Activated CD4-positive, alpha-beta T cell treated with anti-CD3 and anti-CD28 coated beads for 24 hours (primary cell): ENCODE data around the gene AKNA.
"Not testable (repeated sequence)": the region's sequence is repeated elsewhere in the genome, so short reads cannot be mapped to it uniquely, and the experiment has no call there.

Experiments
- DNase-seq, 2 donors: peaks; one replicate each; pipeline ENCODE4 v3.0.0-alpha.2; 2020; ENCODE audit warnings: low read depth in 2 of 2

The AKNA gene

GRCh38 chr9:114341152-114341830 is 46.5 kb downstream of the AKNA start:
- DNase-seq, result no peak

- DNase-seq, result peak; percentile 41 to 53
These were observed 48.5 kb downstream of the AKNA start for GRCh38 chr9:114339130-114339908.

- no peak for DNase-seq
These were observed 49.6 kb downstream of the AKNA start for GRCh38 chr9:114338187-114338586.

GRCh38 chr9:114336699-114337395 is 50.9 kb downstream of the AKNA start:
- no peak for DNase-seq

GRCh38 chr9:114336157-114336556 is 51.6 kb downstream of the AKNA start:
- no peak for DNase-seq

- DNase-seq, result no peak
These were observed 52.0 kb downstream of the AKNA start for GRCh38 chr9:114335745-114336144.

GRCh38 chr9:114334490-114334889 is 53.3 kb downstream of the AKNA start:
- DNase-seq, result no peak

- not testable (repeated sequence) for DNase-seq
These were observed 54.1 kb downstream of the AKNA start for GRCh38 chr9:114333718-114334117.

- not testable (repeated sequence) for DNase-seq
These were observed 55.2 kb downstream of the AKNA start for GRCh38 chr9:114332474-114333040.

- not testable (repeated sequence) for DNase-seq
These were observed 56.3 kb downstream of the AKNA start for GRCh38 chr9:114331229-114332195.

- DNase-seq, result no peak
These were observed 57.1 kb downstream of the AKNA start for GRCh38 chr9:114330636-114331035.

GRCh38 chr9:114329625-114330022 is 58.2 kb downstream of the AKNA start, which contains the start of gene ORM2:
Gene ORM2 (plus strand): TSS chr9:114329869. CDS start chr9:114329905, 36 bp downstream.
- DNase-seq, result not testable (repeated sequence)

GRCh38 chr9:114328937-114329624 is 58.7 kb downstream of the AKNA start:
- not testable (repeated sequence) for DNase-seq

- not testable (repeated sequence) for DNase-seq
These were observed 59.4 kb downstream of the AKNA start for GRCh38 chr9:114328357-114328820.

GRCh38 chr9:114327749-114328148 is 60.0 kb downstream of the AKNA start:
- DNase-seq, result no peak

- DNase-seq, result not testable (repeated sequence)
These were observed 62.0 kb downstream of the AKNA start for GRCh38 chr9:114325684-114326254.

GRCh38 chr9:114324965-114325364 is 62.8 kb downstream of the AKNA start:
- DNase-seq, result not testable (repeated sequence)

GRCh38 chr9:114324492-114324891 is 63.3 kb downstream of the AKNA start:
- no peak for DNase-seq

- not testable (repeated sequence) for DNase-seq
These were observed 63.9 kb downstream of the AKNA start for GRCh38 chr9:114323849-114324248.
